A673 (cell line): ENCODE data around the gene ASTN1.
A peak's percentile ranks its signal among the peaks of the same experiment; 100 is the strongest.

Experiments used
- CTCF ChIP-seq: fragments of 300-800, 200-600 bp; sonication (generic); conservative IDR thresholded peaks from 2 replicates; pipeline ENCODE4 v1.5.1; 2017; ENCODE audit warnings: low read depth, mild to moderate bottlenecking, antibody characterized with exemption, low read length, moderate library complexity, mixed read lengths
- EZH2 ChIP-seq: fragments of 200-600 bp; sonication (generic); IDR thresholded peaks from 2 replicates; pipeline ENCODE4 v1.6.1; 2017; ENCODE audit warnings: borderline replicate concordance, low read depth, mild to moderate bottlenecking, mixed read lengths, antibody characterized with exemption, low read length; ENCODE audit not compliant: poor library complexity, severe bottlenecking

GRCh38 chr1:177170756-177171535, 6.4 kb upstream of the ASTN1 start, which contains the start of gene BRINP2:
- TF ChIP-seq EZH2 (peak; percentile 66), CTCF (no peak)
